ENCODE results near the gene MCM7. TPM values are rescaled to one million over a fixed set of nuclear protein-coding genes. Genes with fewer than 3 reads are reported as not detected.
A peak's percentile ranks its signal among the peaks of the same experiment; 100 is the strongest.

Gene MCM7
- total RNA-seq, 1 donor from 2014 or later, result 101 TPM

DNA sequence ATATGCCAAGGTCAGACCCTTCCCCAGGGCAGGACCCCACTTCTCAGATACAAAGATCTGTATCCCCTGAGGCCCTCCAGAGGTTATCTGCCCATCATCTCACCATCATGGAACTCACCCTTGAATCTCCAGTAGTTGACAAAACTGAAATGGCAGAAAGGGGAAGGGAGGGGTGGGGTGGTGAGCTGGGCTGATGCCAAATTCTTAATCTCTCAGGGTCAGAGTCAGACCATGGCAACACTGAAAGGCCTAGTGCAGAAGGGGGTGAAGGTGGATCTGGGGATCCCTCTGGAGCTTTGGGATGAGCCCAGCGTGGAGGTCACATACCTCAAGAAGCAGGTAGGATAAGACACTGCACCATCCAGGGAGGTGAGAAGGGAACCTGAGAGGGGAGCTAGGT, 21.4 kb upstream of the MCM7 start:
- no peaks in the 10 kb centered on the region for H3K27me3 ChIP-seq (ENCODE audit: control insufficient read depth, insufficient read depth, low read length)
- no peak for DNase-seq (ENCODE audit: low read depth)
- TF ChIP-seq, protein P1, sequence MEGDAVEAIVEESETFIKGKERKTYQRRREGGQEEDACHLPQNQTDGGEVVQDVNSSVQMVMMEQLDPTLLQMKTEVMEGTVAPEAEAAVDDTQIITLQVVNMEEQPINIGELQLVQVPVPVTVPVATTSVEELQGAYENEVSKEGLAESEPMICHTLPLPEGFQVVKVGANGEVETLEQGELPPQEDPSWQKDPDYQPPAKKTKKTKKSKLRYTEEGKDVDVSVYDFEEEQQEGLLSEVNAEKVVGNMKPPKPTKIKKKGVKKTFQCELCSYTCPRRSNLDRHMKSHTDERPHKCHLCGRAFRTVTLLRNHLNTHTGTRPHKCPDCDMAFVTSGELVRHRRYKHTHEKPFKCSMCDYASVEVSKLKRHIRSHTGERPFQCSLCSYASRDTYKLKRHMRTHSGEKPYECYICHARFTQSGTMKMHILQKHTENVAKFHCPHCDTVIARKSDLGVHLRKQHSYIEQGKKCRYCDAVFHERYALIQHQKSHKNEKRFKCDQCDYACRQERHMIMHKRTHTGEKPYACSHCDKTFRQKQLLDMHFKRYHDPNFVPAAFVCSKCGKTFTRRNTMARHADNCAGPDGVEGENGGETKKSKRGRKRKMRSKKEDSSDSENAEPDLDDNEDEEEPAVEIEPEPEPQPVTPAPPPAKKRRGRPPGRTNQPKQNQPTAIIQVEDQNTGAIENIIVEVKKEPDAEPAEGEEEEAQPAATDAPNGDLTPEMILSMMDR (IDR thresholded peaks at IDR 0.05; ENCODE audit: insufficient read depth, low read length, poor library complexity, severe bottlenecking), result no peak

DNA sequence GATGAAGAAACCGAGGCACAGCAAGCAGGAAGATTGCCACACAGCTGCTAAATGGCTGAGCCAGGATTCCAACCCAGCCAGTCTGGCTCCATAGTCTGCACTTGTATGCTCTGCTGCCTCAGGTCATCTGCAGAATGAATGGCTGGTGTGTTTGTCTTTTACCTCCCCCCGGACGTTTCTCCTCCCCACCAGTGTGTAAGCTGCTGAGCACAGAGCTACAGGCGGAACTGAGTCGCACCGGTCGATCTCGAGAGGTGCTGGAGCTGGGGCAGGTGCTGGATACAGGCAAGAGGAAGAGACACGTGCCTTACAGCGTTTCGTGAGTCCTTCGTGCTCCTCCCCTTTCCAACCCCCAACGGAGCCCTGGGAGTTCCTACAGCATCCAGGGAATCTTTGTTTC, 20.9 kb upstream of the MCM7 start:
- Histone ChIP-seq H3K4me3 (ENCODE audit: low read depth, low read length) (no peak overlapping the region), H3K36me3 (ENCODE audit: control insufficient read depth, insufficient read depth, low read length) (no peaks in the 10 kb centered on the region), H3K27me3 (ENCODE audit: control insufficient read depth, insufficient read depth, low read length) (no peaks in the 10 kb centered on the region)
- TF ChIP-seq, protein P1 (IDR thresholded peaks at IDR 0.05; ENCODE audit: insufficient read depth, low read length, poor library complexity, severe bottlenecking), result no peak
- no peak for DNase-seq (ENCODE audit: low read depth)

More for the DNA sequence above, 21.4 kb upstream of the MCM7 start:
- Histone ChIP-seq H3K36me3 (ENCODE audit: control insufficient read depth, insufficient read depth, low read length) (no peaks in the 10 kb centered on the region), H3K4me3 (ENCODE audit: low read depth, low read length) (no peak overlapping the region)

DNA sequence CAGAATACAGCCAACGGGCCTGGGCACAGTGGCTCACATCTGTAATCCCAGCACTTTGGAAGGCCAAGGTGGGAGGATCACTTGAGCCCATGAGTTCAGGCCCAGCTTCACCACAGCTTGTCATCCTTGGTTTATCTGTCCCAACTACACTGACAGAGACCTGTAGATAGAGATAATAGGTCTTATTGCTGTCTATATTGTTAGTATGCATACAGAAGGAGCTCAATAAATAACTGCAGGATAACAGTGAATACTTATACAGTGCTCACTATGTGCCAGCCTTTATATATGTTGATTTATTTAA, 19.5 kb upstream of the MCM7 start:
- H3K27me3 ChIP-seq (ENCODE audit: control insufficient read depth, insufficient read depth, low read length), result no peaks in the 10 kb centered on the region
- DNase-seq (ENCODE audit: low read depth), result no peak
- no peaks in the 10 kb centered on the region for H3K36me3 ChIP-seq (ENCODE audit: control insufficient read depth, insufficient read depth, low read length)
- no peak overlapping the region for H3K4me3 ChIP-seq (ENCODE audit: low read depth, low read length)
- TF ChIP-seq, protein P1 (IDR thresholded peaks at IDR 0.05; ENCODE audit: insufficient read depth, low read length, poor library complexity, severe bottlenecking), result no peak

DNA sequence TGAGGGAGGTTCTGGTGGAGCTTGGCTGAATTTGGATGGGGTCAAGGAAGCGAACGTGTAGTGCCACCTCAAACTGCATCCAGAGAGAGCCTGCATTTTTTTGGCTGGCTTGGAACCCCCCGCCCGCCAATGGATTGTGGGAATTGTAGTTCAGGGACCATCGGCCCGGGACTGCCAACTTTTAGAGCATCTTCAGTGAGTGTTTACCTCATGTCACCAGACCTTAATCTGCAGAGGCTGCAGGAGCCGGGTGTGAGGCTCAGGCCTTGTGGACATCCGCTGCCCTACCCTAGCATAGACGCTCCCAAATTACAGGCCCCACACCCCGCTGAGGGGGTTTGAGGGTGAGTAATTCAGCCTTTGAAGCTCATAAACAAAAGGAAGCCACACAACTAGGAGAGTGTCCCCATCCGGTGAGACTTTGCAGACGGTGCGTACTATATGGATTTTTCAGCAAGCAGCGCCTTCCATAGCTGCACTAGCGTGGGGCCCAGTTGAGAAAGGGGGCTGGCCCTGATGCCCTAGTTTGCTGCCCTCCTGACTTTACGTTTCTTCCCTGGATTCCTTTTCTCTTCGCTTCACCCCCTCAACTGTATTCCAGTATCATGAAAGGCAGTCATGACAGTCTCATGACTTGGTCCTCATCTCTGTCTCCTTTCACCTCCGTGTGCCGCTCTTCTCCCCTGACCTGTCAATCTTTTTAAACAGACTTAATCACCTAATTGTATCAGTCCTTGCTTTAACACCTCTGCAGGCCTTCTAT, 19.0 kb upstream of the MCM7 start:
- H3K27me3 ChIP-seq (ENCODE audit: control insufficient read depth, insufficient read depth, low read length), result no peaks in the 10 kb centered on the region
- TF ChIP-seq, protein P1 (IDR thresholded peaks at IDR 0.05; ENCODE audit: insufficient read depth, low read length, poor library complexity, severe bottlenecking), result no peak
- peak overlapping the region; percentile 63 for H3K4me3 ChIP-seq (ENCODE audit: low read depth, low read length)
- no peak for DNase-seq (ENCODE audit: low read depth)
- H3K36me3 ChIP-seq (ENCODE audit: control insufficient read depth, insufficient read depth, low read length), result no peaks in the 10 kb centered on the region

- H3K4me3 ChIP-seq (ENCODE audit: low read depth, low read length), result peak within 1 kb of the TSS; percentile 68
- DNase-seq (ENCODE audit: low read depth), result peak; percentile 74
- TF ChIP-seq, protein P1 (IDR thresholded peaks at IDR 0.05; ENCODE audit: insufficient read depth, low read length, poor library complexity, severe bottlenecking), result no peak
- no peaks in the 10 kb centered on the region for H3K27me3 ChIP-seq (ENCODE audit: control insufficient read depth, insufficient read depth, low read length)
- no peaks in the 10 kb centered on the region for H3K36me3 ChIP-seq (ENCODE audit: control insufficient read depth, insufficient read depth, low read length)
These were observed 18.1 kb upstream of the MCM7 start, which contains the start of the genes CNPY4 and TAF6 for GRCh38 chr7:100119072-100119969. CNPY4 (plus strand) TSS chr7:100119634; CDS start chr7:100119745, 111 bp downstream. TAF6 (minus strand) TSS chr7:100119358; CDS start chr7:100114209, 5,149 bp downstream.
